SK-N-SH (cell line): ENCODE results near the gene CPHXL2. TPM values are rescaled to one million over a fixed set of nuclear protein-coding genes. Genes with fewer than 3 reads are reported as not detected.

Experiments used
- ELF1 ChIP-seq: IDR thresholded peaks from 2 replicates; pipeline ENCODE4 v1.4.0; 2012
- EP300 ChIP-seq, 2 experiments: IDR thresholded peaks; 2 replicates each; pipeline versions ENCODE4 v1.4.0 to v1.6.1; 2012; ENCODE audit warnings: borderline replicate concordance in 1 of 2, low read depth in 1 of 2, low read length in 1 of 2
- FOSL2 ChIP-seq: IDR thresholded peaks from 2 replicates; pipeline ENCODE4 v1.4.0; 2012; ENCODE audit warnings: low read depth, mild to moderate bottlenecking, moderate library complexity, borderline replicate concordance
- FOXM1 ChIP-seq: IDR thresholded peaks from 2 replicates; pipeline ENCODE4 v1.4.0; 2012; ENCODE audit warnings: low read depth, mild to moderate bottlenecking
- GATA2 ChIP-seq: sonication (generic); formaldehyde crosslinking; IDR thresholded peaks from 2 replicates; pipeline ENCODE4 v1.5.0; 2020; ENCODE audit warnings: mild to moderate bottlenecking, missing genetic modification reagents
- MEF2A ChIP-seq: IDR thresholded peaks from 2 replicates; pipeline ENCODE4 v1.4.0; 2012; ENCODE audit warnings: low read depth, borderline replicate concordance
- MXI1 ChIP-seq: IDR thresholded peaks from 2 replicates; pipeline ENCODE4 v1.6.1; 2012; ENCODE audit warnings: mild to moderate bottlenecking, low read depth, low read length, improper control_type of control experiment
- NRF1 ChIP-seq: IDR thresholded peaks from 2 replicates; pipeline ENCODE4 v1.6.1; 2012; ENCODE audit warnings: low read depth, mild to moderate bottlenecking, low read length
- POLR2AphosphoS5 ChIP-seq: IDR thresholded peaks from 2 replicates; pipeline ENCODE4 v1.6.1; 2012; ENCODE audit warnings: low read depth, low read length
- RCOR1 ChIP-seq: fragments of 150-350 bp; IDR thresholded peaks from 2 replicates; pipeline ENCODE4 v1.6.1; 2017; ENCODE audit warnings: antibody characterized with exemption, low read length
- RFX5 ChIP-seq: IDR thresholded peaks from 2 replicates; pipeline ENCODE4 v1.6.1; 2012; ENCODE audit warnings: mild to moderate bottlenecking, improper control_type of control experiment, low read length
- TAF1 ChIP-seq: IDR thresholded peaks from 2 replicates; pipeline ENCODE4 v1.6.1; 2012; ENCODE audit warnings: low read depth, mild to moderate bottlenecking, low read length, moderate library complexity, borderline replicate concordance
- TEAD4 ChIP-seq: IDR thresholded peaks from 2 replicates; pipeline ENCODE4 v1.4.0; 2012; ENCODE audit warnings: mild to moderate bottlenecking, borderline replicate concordance; ENCODE audit not compliant: insufficient read depth
- polyA plus RNA-seq, 3 experiments: library from polyadenylated mRNA; depleted of rRNA; stranded (reverse); fragments of >200 nt; gene quantifications; 2 replicates each; pipeline ENCODE4 v1.2.3, GENCODE V29; 2012
- TF ChIP-seq, protein P1 (sequence below): IDR thresholded peaks from 2 replicates; pipeline ENCODE4 v1.4.0; 2012; ENCODE audit warnings: low read depth, borderline replicate concordance
- TF ChIP-seq, protein P2 (sequence below): fragments of 200-600 bp; sonication (generic); IDR thresholded peaks from 2 replicates; pipeline ENCODE4 v1.6.1; 2017; ENCODE audit warnings: antibody characterized with exemption, mild to moderate bottlenecking, moderate library complexity
- TF ChIP-seq, protein P3 (sequence below): IDR thresholded peaks from 2 replicates; pipeline ENCODE4; 2012
- TF ChIP-seq, protein P4 (sequence below): IDR thresholded peaks from 2 replicates; pipeline ENCODE4 v1.6.1; 2012; ENCODE audit warnings: mild to moderate bottlenecking, low read depth, low read length, moderate library complexity
- TF ChIP-seq, protein P5 (sequence below): IDR thresholded peaks from 2 replicates; pipeline ENCODE4 v1.4.0; 2012; ENCODE audit warnings: low read depth, borderline replicate concordance

CPHXL2 gene
- polyA plus RNA-seq, 1 of the 3 experiments (the other 2 are of a cell fraction) = not detected

DNA sequence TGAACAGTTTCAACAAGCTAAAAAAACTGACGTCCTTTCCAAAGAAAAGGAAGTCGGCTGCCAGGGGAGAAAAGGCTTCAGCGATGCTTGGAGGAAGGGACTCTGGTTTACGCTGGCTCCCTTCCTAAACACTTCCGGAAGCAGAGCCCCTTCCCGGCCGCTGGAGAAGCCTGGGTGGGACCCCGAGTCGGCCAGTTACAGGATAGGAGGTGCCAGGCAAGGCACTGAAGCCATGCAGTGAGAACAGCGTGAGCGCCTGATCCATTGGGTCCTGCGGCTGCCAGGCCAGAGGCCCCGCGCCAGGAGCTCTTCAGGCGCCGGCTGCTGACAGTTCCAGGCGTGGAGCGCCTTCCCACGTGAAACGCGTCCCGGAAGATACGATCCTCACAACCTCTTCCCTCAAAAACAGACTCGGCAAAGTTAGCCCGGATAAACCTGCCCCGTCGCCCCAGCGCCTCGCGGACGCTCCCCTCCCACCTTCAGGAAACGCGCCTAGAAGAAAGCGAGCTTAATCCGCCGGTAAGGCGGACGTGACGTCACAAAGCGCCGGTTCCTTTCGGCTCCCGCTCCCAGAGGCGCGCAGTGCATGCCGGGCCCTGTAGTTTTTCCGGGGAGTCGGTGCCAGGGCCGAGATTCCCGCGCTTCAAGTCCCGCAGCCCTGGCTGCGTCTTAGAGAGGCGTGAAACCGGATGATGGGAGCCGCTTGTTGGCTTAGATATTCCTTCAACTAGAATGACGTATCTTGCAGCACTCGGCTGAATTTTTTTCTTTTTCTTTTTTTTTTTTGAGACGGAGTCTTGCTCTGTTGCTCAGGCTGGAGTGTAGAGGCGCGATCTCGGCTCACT is 53.8 kb downstream of the CPHXL2 start, which contains the start of gene ADAT1 (continued):
- TF ChIP-seq TEAD4 (no peak), MEF2A (no peak), RFX5 (no peak), NRF1 (no peak), MXI1 (peak; percentile 97), POLR2AphosphoS5 (peak; percentile 95), TAF1 (peak; percentile 72), FOXM1 (no peak), EP300 (IDR thresholded peaks at IDR 0.05; ENCODE audit: borderline replicate concordance in 1 of 2, low read depth in 1 of 2, low read length in 1 of 2) (no peak), GATA2 (CRISPR knock-in tag) (no peak), RCOR1 (peak; percentile 47), FOSL2 (no peak), ELF1 (peak; percentile 88)
- TF ChIP-seq, protein P1, sequence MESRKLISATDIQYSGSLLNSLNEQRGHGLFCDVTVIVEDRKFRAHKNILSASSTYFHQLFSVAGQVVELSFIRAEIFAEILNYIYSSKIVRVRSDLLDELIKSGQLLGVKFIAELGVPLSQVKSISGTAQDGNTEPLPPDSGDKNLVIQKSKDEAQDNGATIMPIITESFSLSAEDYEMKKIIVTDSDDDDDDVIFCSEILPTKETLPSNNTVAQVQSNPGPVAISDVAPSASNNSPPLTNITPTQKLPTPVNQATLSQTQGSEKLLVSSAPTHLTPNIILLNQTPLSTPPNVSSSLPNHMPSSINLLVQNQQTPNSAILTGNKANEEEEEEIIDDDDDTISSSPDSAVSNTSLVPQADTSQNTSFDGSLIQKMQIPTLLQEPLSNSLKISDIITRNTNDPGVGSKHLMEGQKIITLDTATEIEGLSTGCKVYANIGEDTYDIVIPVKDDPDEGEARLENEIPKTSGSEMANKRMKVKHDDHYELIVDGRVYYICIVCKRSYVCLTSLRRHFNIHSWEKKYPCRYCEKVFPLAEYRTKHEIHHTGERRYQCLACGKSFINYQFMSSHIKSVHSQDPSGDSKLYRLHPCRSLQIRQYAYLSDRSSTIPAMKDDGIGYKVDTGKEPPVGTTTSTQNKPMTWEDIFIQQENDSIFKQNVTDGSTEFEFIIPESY = peak; percentile 96
- TF ChIP-seq, protein P2, sequence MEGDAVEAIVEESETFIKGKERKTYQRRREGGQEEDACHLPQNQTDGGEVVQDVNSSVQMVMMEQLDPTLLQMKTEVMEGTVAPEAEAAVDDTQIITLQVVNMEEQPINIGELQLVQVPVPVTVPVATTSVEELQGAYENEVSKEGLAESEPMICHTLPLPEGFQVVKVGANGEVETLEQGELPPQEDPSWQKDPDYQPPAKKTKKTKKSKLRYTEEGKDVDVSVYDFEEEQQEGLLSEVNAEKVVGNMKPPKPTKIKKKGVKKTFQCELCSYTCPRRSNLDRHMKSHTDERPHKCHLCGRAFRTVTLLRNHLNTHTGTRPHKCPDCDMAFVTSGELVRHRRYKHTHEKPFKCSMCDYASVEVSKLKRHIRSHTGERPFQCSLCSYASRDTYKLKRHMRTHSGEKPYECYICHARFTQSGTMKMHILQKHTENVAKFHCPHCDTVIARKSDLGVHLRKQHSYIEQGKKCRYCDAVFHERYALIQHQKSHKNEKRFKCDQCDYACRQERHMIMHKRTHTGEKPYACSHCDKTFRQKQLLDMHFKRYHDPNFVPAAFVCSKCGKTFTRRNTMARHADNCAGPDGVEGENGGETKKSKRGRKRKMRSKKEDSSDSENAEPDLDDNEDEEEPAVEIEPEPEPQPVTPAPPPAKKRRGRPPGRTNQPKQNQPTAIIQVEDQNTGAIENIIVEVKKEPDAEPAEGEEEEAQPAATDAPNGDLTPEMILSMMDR = no peak
- TF ChIP-seq, protein P3, sequence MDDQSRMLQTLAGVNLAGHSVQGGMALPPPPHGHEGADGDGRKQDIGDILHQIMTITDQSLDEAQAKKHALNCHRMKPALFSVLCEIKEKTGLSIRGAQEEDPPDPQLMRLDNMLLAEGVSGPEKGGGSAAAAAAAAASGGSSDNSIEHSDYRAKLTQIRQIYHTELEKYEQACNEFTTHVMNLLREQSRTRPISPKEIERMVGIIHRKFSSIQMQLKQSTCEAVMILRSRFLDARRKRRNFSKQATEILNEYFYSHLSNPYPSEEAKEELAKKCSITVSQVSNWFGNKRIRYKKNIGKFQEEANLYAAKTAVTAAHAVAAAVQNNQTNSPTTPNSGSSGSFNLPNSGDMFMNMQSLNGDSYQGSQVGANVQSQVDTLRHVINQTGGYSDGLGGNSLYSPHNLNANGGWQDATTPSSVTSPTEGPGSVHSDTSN = peak; percentile 26; the same call in 1 of the 2 replicates
- TF ChIP-seq, protein P4, sequence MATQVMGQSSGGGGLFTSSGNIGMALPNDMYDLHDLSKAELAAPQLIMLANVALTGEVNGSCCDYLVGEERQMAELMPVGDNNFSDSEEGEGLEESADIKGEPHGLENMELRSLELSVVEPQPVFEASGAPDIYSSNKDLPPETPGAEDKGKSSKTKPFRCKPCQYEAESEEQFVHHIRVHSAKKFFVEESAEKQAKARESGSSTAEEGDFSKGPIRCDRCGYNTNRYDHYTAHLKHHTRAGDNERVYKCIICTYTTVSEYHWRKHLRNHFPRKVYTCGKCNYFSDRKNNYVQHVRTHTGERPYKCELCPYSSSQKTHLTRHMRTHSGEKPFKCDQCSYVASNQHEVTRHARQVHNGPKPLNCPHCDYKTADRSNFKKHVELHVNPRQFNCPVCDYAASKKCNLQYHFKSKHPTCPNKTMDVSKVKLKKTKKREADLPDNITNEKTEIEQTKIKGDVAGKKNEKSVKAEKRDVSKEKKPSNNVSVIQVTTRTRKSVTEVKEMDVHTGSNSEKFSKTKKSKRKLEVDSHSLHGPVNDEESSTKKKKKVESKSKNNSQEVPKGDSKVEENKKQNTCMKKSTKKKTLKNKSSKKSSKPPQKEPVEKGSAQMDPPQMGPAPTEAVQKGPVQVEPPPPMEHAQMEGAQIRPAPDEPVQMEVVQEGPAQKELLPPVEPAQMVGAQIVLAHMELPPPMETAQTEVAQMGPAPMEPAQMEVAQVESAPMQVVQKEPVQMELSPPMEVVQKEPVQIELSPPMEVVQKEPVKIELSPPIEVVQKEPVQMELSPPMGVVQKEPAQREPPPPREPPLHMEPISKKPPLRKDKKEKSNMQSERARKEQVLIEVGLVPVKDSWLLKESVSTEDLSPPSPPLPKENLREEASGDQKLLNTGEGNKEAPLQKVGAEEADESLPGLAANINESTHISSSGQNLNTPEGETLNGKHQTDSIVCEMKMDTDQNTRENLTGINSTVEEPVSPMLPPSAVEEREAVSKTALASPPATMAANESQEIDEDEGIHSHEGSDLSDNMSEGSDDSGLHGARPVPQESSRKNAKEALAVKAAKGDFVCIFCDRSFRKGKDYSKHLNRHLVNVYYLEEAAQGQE = no peak
- TF ChIP-seq, protein P5, sequence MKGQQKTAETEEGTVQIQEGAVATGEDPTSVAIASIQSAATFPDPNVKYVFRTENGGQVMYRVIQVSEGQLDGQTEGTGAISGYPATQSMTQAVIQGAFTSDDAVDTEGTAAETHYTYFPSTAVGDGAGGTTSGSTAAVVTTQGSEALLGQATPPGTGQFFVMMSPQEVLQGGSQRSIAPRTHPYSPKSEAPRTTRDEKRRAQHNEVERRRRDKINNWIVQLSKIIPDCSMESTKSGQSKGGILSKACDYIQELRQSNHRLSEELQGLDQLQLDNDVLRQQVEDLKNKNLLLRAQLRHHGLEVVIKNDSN = no peak
